ENCODE measurements around the gene LRRC14B. TPM values are rescaled to one million over a fixed set of nuclear protein-coding genes. Genes with fewer than 3 reads are reported as not detected.

LRRC14B gene
- total RNA-seq, 1 experiment from 2014 or later = not detected

DNA sequence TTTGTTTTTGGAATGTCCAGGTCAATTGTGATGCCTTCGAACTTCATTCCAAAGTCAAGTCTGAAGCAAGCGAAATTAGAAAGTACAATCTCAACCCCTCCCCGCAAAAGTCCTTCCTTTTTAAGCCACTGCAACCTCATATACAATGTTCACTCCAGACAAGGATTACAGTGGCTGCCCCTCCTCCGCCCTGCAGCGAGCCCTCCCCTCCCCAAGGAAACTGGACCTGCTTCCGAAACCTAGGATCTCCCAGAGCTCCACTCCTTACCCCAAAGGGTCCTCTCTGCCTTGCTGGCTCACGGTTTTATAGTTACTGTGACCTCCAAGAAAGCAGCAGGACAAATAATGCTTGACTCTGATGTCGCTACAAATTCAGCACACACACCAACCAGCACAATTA is 10.4 kb downstream of the LRRC14B start:
- DNase-seq (no peak), ATAC-seq (no peak)
- Histone ChIP-seq H3K4me3 (ENCODE audit: low read length) (no peak overlapping the region), H3K9me3 (ENCODE audit: low read length) (no peaks in the 10 kb centered on the region), H3K9me2 (replicated peaks; ENCODE audit: low read length) (no peaks in the 10 kb centered on the region), H3K4me1 (ENCODE audit: insufficient read depth, low read length) (peaks cover 5% of the 10 kb centered on the region; the same call in 1 of the 2 replicates), H3K79me2 (ENCODE audit: low read length) (peaks cover 14% of the 10 kb centered on the region), H4K20me1 (ENCODE audit: low read length) (no peaks in the 10 kb centered on the region), H2AFZ (ENCODE audit: low read length) (no peak overlapping the region), H3K27me3 (ENCODE audit: low read length) (no peaks in the 10 kb centered on the region), H3F3A (ENCODE audit: low read length, unreplicated experiment) (no peaks in the 10 kb centered on the region), H3K4me2 (ENCODE audit: low read length) (no peak overlapping the region), H3K36me3 (ENCODE audit: low read depth, low read length) (peaks cover 14% of the 10 kb centered on the region; the same call in 1 of the 2 replicates), H3K9ac (ENCODE audit: low read length) (no peak overlapping the region), H3K27ac (ENCODE audit: low read length) (no peak overlapping the region)
- POLR2A ChIA-PET (ENCODE audit: unreplicated experiment) = no interaction called here
- intact Hi-C loops (cut with micrococcal nuclease) = no loop called here
- CTCF ChIA-PET = no interaction called here
- TF ChIP-seq, protein P1, sequence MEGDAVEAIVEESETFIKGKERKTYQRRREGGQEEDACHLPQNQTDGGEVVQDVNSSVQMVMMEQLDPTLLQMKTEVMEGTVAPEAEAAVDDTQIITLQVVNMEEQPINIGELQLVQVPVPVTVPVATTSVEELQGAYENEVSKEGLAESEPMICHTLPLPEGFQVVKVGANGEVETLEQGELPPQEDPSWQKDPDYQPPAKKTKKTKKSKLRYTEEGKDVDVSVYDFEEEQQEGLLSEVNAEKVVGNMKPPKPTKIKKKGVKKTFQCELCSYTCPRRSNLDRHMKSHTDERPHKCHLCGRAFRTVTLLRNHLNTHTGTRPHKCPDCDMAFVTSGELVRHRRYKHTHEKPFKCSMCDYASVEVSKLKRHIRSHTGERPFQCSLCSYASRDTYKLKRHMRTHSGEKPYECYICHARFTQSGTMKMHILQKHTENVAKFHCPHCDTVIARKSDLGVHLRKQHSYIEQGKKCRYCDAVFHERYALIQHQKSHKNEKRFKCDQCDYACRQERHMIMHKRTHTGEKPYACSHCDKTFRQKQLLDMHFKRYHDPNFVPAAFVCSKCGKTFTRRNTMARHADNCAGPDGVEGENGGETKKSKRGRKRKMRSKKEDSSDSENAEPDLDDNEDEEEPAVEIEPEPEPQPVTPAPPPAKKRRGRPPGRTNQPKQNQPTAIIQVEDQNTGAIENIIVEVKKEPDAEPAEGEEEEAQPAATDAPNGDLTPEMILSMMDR (conservative IDR thresholded peaks at IDR 0.05; ENCODE audit: low read depth, low read length) = no peak
- TF ChIP-seq EZH2phosphoT487 (IDR thresholded peaks at IDR 0.05; ENCODE audit: borderline replicate concordance, low read length) = no peak
- TF ChIP-seq EZH2 (IDR thresholded peaks at IDR 0.05; ENCODE audit: low read length, unreplicated experiment) = no peak
- no TSS peak for BruUV-seq (replicated peaks)

- Histone ChIP-seq H3K9me3 (ENCODE audit: low read length) (no peaks in the 10 kb centered on the region), H2AFZ (ENCODE audit: low read length) (no peak overlapping the region), H3K36me3 (ENCODE audit: low read depth, low read length) (peaks cover 14% of the 10 kb centered on the region; the same call in 1 of the 2 replicates), H4K20me1 (ENCODE audit: low read length) (no peaks in the 10 kb centered on the region), H3K9me2 (replicated peaks; ENCODE audit: low read length) (no peaks in the 10 kb centered on the region), H3K4me1 (ENCODE audit: insufficient read depth, low read length) (peaks cover 22% of the 10 kb centered on the region), H3K79me2 (ENCODE audit: low read length) (peaks cover 31% of the 10 kb centered on the region), H3K27ac (ENCODE audit: low read length) (no peak overlapping the region), H3K4me2 (ENCODE audit: low read length) (no peak overlapping the region), H3K4me3 (ENCODE audit: low read length) (no peak overlapping the region), H3F3A (ENCODE audit: low read length, unreplicated experiment) (no peaks in the 10 kb centered on the region), H3K9ac (ENCODE audit: low read length) (no peak overlapping the region), H3K27me3 (ENCODE audit: low read length) (no peaks in the 10 kb centered on the region)
- no peak for DNase-seq
- TF ChIP-seq EZH2phosphoT487 (IDR thresholded peaks at IDR 0.05; ENCODE audit: borderline replicate concordance, low read length) (no peak), EZH2 (IDR thresholded peaks at IDR 0.05; ENCODE audit: low read length, unreplicated experiment) (no peak)
- TF ChIP-seq, protein P1 (conservative IDR thresholded peaks at IDR 0.05; ENCODE audit: low read depth, low read length) = no peak
- ChIA-PET CTCF (no interaction called here), POLR2A (ENCODE audit: unreplicated experiment) (no interaction called here)
- BruUV-seq (replicated peaks) = no TSS peak
- intact Hi-C loops (cut with micrococcal nuclease) = no loop called here
- ATAC-seq = no peak
Measured at GRCh38 chr5:203246-203930, 12.1 kb downstream of the LRRC14B start.

DNA sequence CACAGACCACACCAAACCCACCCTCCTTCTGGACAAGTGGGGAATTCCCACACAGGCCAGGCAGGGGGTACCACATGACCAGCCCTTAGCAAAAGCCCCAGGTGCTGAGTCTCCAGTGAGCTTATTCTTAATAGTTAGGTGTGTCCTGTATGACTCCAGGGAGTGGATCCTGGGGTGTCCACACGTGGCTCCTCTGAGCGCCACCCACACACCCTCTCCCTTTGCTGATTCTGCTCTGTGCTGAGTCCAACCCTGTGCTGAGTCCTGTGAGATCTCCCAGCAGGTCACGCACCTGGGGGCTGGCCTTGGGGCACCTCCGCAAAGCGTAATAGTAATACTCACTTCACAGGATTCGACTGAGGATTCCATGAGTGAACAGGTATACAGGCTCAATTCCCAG is 12.7 kb downstream of the LRRC14B start:
- Histone ChIP-seq H3K36me3 (ENCODE audit: low read depth, low read length) (peaks cover 14% of the 10 kb centered on the region; the same call in 1 of the 2 replicates), H3K4me1 (ENCODE audit: insufficient read depth, low read length) (peaks cover 25% of the 10 kb centered on the region), H3K9me3 (ENCODE audit: low read length) (no peaks in the 10 kb centered on the region), H2AFZ (ENCODE audit: low read length) (no peak overlapping the region), H3K27me3 (ENCODE audit: low read length) (no peaks in the 10 kb centered on the region), H3F3A (ENCODE audit: low read length, unreplicated experiment) (no peaks in the 10 kb centered on the region), H3K27ac (ENCODE audit: low read length) (no peak overlapping the region), H3K9ac (ENCODE audit: low read length) (no peak overlapping the region), H3K79me2 (ENCODE audit: low read length) (peaks cover 37% of the 10 kb centered on the region), H3K9me2 (replicated peaks; ENCODE audit: low read length) (no peaks in the 10 kb centered on the region), H3K4me2 (ENCODE audit: low read length) (no peak overlapping the region), H3K4me3 (ENCODE audit: low read length) (no peak overlapping the region), H4K20me1 (ENCODE audit: low read length) (peaks cover 4% of the 10 kb centered on the region; the same call in 1 of the 2 replicates)
- BruUV-seq (replicated peaks) = no TSS peak
- TF ChIP-seq EZH2phosphoT487 (IDR thresholded peaks at IDR 0.05; ENCODE audit: borderline replicate concordance, low read length) = no peak
- TF ChIP-seq, protein P1 (conservative IDR thresholded peaks at IDR 0.05; ENCODE audit: low read depth, low read length) = no peak
- no peak for TF ChIP-seq EZH2 (IDR thresholded peaks at IDR 0.05; ENCODE audit: low read length, unreplicated experiment)
- DNase-seq = no peak
- POLR2A ChIA-PET (ENCODE audit: unreplicated experiment) = no interaction called here
- intact Hi-C loops (cut with micrococcal nuclease) = no loop called here
- ATAC-seq = no peak
- CTCF ChIA-PET = no interaction called here

Data from PC-3 (cell line).